GM12891 (cell line): Measurements from ENCODE around the gene RGS21.

Experiments
- DNase-seq: peaks from one replicate; pipeline ENCODE4 v3.0.0; 2011; ENCODE audit warnings: low spot score; ENCODE audit not compliant: insufficient read length
- FAIRE-seq: peaks from 2 replicates; lab custom pipeline; 2011; peaks lifted over from hg19 to GRCh38; lab: Jason Lieb, UNC
- PAX5 ChIP-seq: IDR thresholded peaks from 2 replicates; pipeline ENCODE4 v1.6.1; 2011; ENCODE audit warnings: low read length, moderate library complexity, mild to moderate bottlenecking; ENCODE audit not compliant: insufficient read depth, severe bottlenecking
- POLR2A ChIP-seq: IDR thresholded peaks from 2 replicates; pipeline ENCODE4 v1.6.1; 2011; ENCODE audit warnings: low read depth, low read length, control low read depth
- POLR2AphosphoS5 ChIP-seq: IDR thresholded peaks from 2 replicates; pipeline ENCODE4 v1.6.1; 2011; ENCODE audit warnings: low read depth, low read length, control low read depth
- POU2F2 ChIP-seq: IDR thresholded peaks from 2 replicates; pipeline ENCODE4 v1.6.1; 2011; ENCODE audit warnings: low read depth, mild to moderate bottlenecking, control low read depth, low read length, moderate library complexity
- SPI1 ChIP-seq: IDR thresholded peaks from 2 replicates; pipeline ENCODE4 v1.6.1; 2011; ENCODE audit warnings: low read depth, low read length, control low read depth
- TAF1 ChIP-seq: IDR thresholded peaks from 2 replicates; pipeline ENCODE4 v1.6.1; 2011; ENCODE audit warnings: low read depth, low read length, control low read depth

Gene RGS21

GRCh38 chr1:192376374-192376773 lies 59.6 kb downstream of the RGS21 start:
- TF ChIP-seq POLR2A, result no peak
- no peak for TF ChIP-seq SPI1
- TF ChIP-seq POLR2AphosphoS5, result no peak
- TF ChIP-seq PAX5, result no peak
- TF ChIP-seq TAF1, result no peak
- TF ChIP-seq POU2F2, result no peak
- DNase-seq (no peak), FAIRE-seq (no peak)

GRCh38 chr1:192378276-192378675 lies 61.5 kb downstream of the RGS21 start:
- no peak for DNase-seq
- no peak for FAIRE-seq
- TF ChIP-seq POU2F2 (no peak), TAF1 (no peak), POLR2AphosphoS5 (no peak), SPI1 (no peak), PAX5 (no peak), POLR2A (no peak)

- DNase-seq (no peak), FAIRE-seq (no peak)
- TF ChIP-seq PAX5 (no peak), POLR2A (no peak), SPI1 (no peak), POLR2AphosphoS5 (no peak), TAF1 (no peak), POU2F2 (no peak)
Observed at GRCh38 chr1:192378878-192379277, 62.1 kb downstream of the RGS21 start.

DNA sequence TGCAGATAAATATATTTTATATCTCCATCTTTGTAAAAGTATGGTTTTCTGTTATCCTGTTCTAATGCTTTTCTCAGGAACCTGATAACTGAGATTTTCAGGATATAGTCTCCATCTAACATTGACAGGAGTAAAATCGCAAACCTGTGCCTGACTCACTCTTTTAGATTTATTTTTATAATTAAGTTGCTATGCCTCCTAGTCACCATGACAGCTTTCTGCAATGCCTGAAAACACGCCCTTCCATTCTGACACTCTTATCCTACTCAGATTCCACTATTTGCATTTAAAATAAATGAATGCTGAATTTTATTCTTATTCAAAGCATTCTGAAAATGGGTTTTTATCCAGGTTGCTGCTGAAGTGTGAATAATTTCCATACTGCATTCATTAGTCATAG lies 62.8 kb downstream of the RGS21 start:
- no peak for FAIRE-seq
- no peak for DNase-seq
- TF ChIP-seq POLR2AphosphoS5, result no peak
- no peak for TF ChIP-seq POLR2A
- no peak for TF ChIP-seq SPI1
- TF ChIP-seq TAF1, result no peak
- TF ChIP-seq POU2F2, result no peak
- no peak for TF ChIP-seq PAX5

GRCh38 chr1:192382758-192383157 lies 66.0 kb downstream of the RGS21 start:
- no peak for TF ChIP-seq SPI1
- no peak for TF ChIP-seq POLR2A
- no peak for TF ChIP-seq PAX5
- TF ChIP-seq TAF1, result no peak
- no peak for TF ChIP-seq POU2F2
- TF ChIP-seq POLR2AphosphoS5, result no peak
- DNase-seq (no peak), FAIRE-seq (no peak)

GRCh38 chr1:192386051-192386650 lies 69.4 kb downstream of the RGS21 start:
- FAIRE-seq (no peak), DNase-seq (no peak)
- TF ChIP-seq POU2F2 (no peak), TAF1 (no peak), SPI1 (no peak), POLR2AphosphoS5 (no peak), POLR2A (no peak), PAX5 (no peak)

GRCh38 chr1:192395211-192395610 lies 78.4 kb downstream of the RGS21 start:
- FAIRE-seq (no peak), DNase-seq (no peak)
- no peak for TF ChIP-seq POLR2A
- no peak for TF ChIP-seq POU2F2

- TF ChIP-seq TAF1 (no peak), PAX5 (no peak), SPI1 (no peak), POU2F2 (no peak)
- FAIRE-seq, result no peak
- DNase-seq, result no peak
Observed at GRCh38 chr1:192395895-192396294, 79.1 kb downstream of the RGS21 start.

GRCh38 chr1:192399161-192399560 lies 82.4 kb downstream of the RGS21 start:
- no peak for TF ChIP-seq POLR2AphosphoS5
- no peak for TF ChIP-seq POLR2A
- TF ChIP-seq PAX5, result no peak
- TF ChIP-seq TAF1, result no peak
- TF ChIP-seq SPI1, result no peak
- no peak for TF ChIP-seq POU2F2
- no peak for FAIRE-seq
- no peak for DNase-seq

DNA sequence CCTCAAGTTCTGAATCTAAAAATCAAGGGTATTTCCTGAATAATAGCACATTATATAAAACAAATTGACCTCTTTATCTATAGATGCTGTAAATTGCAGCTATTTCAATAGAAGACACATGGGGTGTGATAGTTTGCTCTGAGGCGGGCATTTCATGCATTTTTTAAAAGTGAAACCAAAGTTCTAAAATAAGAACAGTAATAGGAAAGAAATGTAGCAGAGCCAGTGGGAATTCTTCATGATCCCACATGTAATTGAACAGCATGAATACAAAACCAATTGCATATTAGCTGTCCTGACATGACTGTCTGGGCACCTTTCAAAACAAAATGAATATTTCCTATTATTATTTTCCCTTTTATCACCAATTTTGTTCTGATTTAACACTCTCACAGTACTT lies 85.0 kb downstream of the RGS21 start:
- no peak for FAIRE-seq
- no peak for DNase-seq
- no peak for TF ChIP-seq POLR2A
- no peak for TF ChIP-seq POU2F2
- TF ChIP-seq POLR2AphosphoS5, result no peak
- no peak for TF ChIP-seq PAX5
- TF ChIP-seq TAF1, result no peak
- TF ChIP-seq SPI1, result no peak
